Measurements from ENCODE around the gene AQP6.

Gene AQP6

DNA sequence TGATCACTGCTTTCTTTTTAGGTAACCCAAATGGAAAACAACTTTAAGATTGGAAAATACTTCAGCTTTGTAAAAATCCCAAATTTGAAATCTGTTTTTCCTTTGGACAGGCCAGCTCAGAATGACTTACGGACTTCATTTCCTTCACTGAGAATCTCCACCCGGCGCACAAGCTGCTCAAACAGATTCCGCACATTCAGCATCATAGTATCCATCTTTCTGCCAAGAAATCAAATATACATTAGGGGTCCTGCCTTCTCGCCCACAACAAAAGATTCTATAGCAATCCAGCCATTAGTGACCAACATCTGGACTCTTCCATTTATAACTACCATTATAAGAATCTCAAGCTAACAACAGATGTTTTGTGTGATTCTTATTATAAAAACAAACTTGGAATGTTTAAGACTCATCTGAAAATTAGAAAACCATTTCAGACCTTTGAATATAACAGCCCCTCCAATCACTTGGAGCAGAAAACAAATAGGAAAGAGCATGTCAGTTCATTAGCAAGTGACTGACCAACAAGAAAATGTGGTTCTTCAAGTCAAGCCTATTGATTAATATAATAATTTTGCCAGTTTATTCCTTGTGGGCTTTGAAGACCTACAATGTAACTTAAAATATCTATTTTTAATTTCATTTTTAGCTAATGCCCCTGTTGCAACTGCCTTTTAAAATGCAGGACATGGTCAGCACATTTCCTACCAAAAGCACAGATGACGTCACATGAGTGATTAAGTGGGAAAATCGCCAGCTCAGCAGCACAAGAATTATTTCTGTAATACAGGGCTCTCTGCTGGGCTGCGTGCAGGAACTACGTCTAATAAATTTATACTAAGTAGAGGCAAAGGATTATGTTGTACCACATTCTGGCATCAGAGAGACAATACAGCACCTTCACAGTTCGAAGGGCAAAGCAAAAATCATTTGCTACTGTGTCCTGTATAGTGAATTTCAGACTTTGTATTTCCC, 44.0 kb downstream of the AQP6 start:
- in situ Hi-C loops (cut with MboI; ENCODE audit: low pct_unique_long_range_greater_than_20kb, low sequenced_read_pairs), result no loop called here
- no peak for DNase-seq

GRCh38 chr12:50017641-50018040, 44.9 kb downstream of the AQP6 start:
- DNase-seq, result no peak
- in situ Hi-C loops (cut with MboI; ENCODE audit: low pct_unique_long_range_greater_than_20kb, low sequenced_read_pairs), result no loop called here

GRCh38 chr12:50018154-50018553, 45.4 kb downstream of the AQP6 start:
- in situ Hi-C loops (cut with MboI; ENCODE audit: low pct_unique_long_range_greater_than_20kb, low sequenced_read_pairs), result no loop called here
- DNase-seq, result no peak

- in situ Hi-C loops (cut with MboI; ENCODE audit: low pct_unique_long_range_greater_than_20kb, low sequenced_read_pairs), result no loop called here
- DNase-seq, result no peak
Observed at GRCh38 chr12:50018968-50019367, 46.2 kb downstream of the AQP6 start.

- in situ Hi-C loops (cut with MboI; ENCODE audit: low pct_unique_long_range_greater_than_20kb, low sequenced_read_pairs), result no loop called here
- no peak for DNase-seq
Observed at GRCh38 chr12:50019524-50019923, 46.8 kb downstream of the AQP6 start.

DNA sequence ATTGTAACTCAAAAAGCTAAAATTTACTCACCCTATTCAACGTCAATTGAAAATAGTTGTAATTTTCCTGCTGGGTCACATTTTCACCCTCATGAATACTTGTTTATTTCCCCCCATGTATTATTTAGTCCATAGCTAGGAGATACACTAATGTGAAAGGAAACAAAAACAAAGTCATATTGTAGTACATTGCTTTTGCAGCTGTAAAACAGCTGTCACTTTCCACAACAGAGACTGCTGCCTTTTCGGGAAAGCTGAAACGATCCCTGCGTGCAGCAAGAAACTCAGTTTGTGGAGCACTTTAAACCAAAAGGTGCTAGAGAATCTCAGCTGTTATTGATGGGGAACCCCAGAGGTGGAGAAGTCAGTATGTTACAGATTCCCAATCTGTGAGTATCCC, 48.3 kb downstream of the AQP6 start:
- in situ Hi-C loops (cut with MboI; ENCODE audit: low pct_unique_long_range_greater_than_20kb, low sequenced_read_pairs), result no loop called here

DNA sequence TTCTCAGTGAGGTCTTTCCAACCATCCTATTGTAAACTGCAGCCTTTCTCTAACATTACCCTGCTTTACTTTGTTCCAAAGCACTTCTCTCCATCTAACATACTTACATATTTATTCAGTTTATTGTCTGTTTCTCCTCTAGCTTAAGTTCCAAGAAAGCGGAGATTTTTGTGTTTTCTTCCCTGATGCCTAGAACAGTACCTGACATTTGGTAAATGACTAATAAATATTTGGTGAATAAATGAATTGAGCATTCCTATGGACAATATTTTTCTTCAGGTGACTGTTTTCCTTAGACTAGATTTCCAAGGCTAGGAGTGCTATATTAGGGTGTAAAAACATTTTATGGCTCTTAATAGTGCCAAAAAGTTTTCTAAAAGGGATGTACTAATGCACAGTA, 50.2 kb downstream of the AQP6 start:
- DNase-seq, result no peak
- in situ Hi-C loops (cut with MboI; ENCODE audit: low pct_unique_long_range_greater_than_20kb, low sequenced_read_pairs), result no loop called here

More for the DNA sequence above, 48.3 kb downstream of the AQP6 start:
- DNase-seq, result no peak

DNA sequence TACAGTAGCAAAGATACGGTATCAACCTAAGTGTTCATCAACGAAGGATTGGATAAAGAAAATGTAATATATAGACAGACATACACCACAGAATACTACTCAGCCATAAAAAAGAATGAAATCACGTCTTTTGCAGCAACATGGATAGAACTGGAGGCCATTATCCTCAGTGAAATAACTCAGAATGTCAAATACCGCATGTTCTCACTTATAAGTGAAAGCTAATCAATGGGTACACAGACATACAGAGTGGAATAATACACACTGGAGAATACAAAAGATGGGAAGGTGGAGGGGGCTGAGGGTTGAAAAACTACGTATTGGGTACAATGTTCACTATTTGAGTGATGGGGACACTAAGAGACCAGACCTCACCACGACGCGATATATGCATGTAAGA, 51.5 kb downstream of the AQP6 start:
- in situ Hi-C loops (cut with MboI; ENCODE audit: low pct_unique_long_range_greater_than_20kb, low sequenced_read_pairs), result no loop called here

DNA sequence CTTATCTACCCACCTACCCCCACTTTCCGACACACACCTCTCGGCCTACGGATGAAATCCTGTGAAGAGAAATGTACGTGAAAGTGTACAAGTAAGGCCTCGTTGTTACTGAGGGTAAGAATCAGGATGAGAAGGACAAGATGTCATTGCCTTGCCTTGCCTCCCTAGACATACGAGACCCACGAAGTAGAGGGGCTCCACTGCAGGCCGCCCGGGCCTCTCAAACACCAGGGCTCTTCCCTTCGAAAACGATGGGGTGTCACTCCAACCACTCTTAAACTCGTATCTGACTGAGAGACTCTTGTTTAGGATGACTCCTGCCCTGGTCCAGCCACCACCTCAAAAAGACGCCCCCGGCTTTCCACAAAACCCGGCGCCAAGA, 52.0 kb downstream of the AQP6 start:
- in situ Hi-C loops (cut with MboI; ENCODE audit: low pct_unique_long_range_greater_than_20kb, low sequenced_read_pairs), result no loop called here
- DNase-seq, result no peak

More for the DNA sequence above, 51.5 kb downstream of the AQP6 start:
- no peak for DNase-seq

DNA sequence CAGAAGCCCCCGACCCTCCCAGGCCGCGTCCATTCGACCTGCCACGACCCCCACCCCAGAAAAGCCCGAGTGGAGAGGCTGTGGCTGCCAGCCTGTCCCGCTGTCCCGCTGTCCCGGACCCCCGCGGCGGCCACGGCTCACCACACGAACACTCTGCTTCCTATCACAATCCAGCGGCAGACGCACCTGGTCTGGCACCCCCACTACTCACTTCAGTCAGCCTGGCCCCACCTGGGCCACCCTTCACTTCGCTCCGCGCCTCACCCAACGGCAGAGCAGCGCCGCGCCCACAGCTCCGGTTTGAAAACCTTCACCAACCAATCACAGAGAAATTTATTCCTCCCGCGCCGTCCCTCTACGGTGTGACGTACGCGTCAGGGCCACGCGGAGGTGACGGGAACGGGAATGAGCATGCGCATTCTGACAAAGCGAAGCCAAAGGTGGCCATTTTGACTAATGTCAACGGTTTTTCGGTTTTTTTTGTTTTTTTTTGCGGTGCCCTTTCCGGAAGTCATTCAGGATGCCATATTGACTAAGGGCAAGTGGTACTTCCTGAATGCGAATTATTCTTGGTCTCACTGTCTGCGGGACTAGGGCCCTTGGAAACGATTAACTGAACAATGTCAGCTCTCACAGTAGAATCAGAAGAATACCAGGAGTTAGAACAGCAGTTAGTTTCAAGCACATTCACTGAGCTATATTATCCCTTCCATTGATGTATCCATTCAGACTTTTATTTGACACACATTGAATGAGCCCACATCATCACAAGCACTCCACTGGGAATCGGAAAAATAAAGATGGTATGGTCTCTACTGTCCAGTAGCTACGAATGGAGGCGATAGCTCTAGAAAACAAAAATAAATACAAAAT, 52.7 kb downstream of the AQP6 start, which contains the start of gene RACGAP1:
TSS of gene RACGAP1 (minus strand) at position 308 of the 873 bp plus-strand sequence. CDS start 8,779 bp downstream, outside the sequence.
- in situ Hi-C loops (cut with MboI; ENCODE audit: low pct_unique_long_range_greater_than_20kb, low sequenced_read_pairs), result no loop called here
- peak; percentile 99 for DNase-seq

GRCh38 chr12:50026691-50027090, 53.9 kb downstream of the AQP6 start:
- DNase-seq, result no peak
- in situ Hi-C loops (cut with MboI; ENCODE audit: low pct_unique_long_range_greater_than_20kb, low sequenced_read_pairs), result no loop called here
